Gastrocnemius medialis (tissue), 4 donors: ENCODE measurements around the gene CEACAM4.

Experiments
- POLR2A ChIP-seq, 2 donors: fragments of 450-650 bp; IDR thresholded peaks; one replicate each; pipeline ENCODE4 v1.6.1; 2017; ENCODE audit warnings: antibody characterized with exemption in 2 of 2, mild to moderate bottlenecking in 2 of 2, moderate library complexity in 2 of 2
- TF ChIP-seq, protein P1 (sequence below), 5 experiments: fragments of 450-650 bp in 3 of 5; fragments of 200-600 bp in 2 of 5; sonication (generic) in 2 of 5; IDR thresholded peaks in 4 of 5; conservative IDR thresholded peaks in 1 of 5; 1 replicate in 4 of 5; 2 replicates in 1 of 5; pipeline ENCODE4 v1.5.1; 2016 to 2019; ENCODE audit warnings: antibody characterized with exemption in 5 of 5, mild to moderate bottlenecking in 3 of 5, moderate library complexity in 3 of 5

DNA sequence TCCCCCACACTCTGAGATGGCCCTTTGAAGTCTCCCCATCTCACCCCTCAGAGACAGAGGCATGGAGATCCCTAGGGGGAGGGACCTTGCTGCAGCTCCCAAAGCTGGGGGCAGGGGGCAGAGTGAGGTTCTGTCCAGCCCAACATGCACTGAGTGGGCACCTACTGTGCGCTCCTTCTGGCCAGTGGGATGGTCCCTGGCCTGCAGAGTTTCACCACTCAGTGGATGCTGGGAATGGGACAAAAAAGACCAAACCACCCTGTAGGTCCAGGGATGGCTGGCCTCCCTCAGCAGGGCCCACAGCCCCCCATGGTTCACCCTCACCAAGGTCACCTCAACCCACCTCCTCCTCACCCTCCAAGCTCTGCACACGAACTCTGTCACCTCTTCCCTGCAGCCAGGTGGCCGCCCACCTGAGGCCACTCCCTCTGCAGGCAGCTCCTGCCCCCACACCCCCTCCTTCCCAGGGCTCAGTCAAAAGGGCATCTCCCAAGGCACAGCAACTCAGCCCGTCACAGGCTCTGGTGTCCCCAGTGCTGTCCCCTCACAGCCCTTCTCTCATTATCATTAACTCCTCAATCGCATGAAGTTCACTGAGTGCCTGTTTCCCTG is 34.8 kb downstream of the CEACAM4 start:
- TF ChIP-seq, protein P1, sequence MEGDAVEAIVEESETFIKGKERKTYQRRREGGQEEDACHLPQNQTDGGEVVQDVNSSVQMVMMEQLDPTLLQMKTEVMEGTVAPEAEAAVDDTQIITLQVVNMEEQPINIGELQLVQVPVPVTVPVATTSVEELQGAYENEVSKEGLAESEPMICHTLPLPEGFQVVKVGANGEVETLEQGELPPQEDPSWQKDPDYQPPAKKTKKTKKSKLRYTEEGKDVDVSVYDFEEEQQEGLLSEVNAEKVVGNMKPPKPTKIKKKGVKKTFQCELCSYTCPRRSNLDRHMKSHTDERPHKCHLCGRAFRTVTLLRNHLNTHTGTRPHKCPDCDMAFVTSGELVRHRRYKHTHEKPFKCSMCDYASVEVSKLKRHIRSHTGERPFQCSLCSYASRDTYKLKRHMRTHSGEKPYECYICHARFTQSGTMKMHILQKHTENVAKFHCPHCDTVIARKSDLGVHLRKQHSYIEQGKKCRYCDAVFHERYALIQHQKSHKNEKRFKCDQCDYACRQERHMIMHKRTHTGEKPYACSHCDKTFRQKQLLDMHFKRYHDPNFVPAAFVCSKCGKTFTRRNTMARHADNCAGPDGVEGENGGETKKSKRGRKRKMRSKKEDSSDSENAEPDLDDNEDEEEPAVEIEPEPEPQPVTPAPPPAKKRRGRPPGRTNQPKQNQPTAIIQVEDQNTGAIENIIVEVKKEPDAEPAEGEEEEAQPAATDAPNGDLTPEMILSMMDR (IDR thresholded peaks at IDR 0.05 in 4 of 5, conservative IDR thresholded peaks at IDR 0.05 in 1 of 5), result no peak
- no peak for TF ChIP-seq POLR2A (IDR thresholded peaks at IDR 0.05)
